DND-41 (cell line): ENCODE data around the gene SH2D3C.

Source experiments
- ATAC-seq: fragments of 200-7000 bp; cut with Tn5 transposase; 3 replicates; pipeline ENCODE4 v1.9.1; 2021; ENCODE audit warnings: low read depth; ENCODE audit not compliant: insufficient read depth
- DNase-seq: peaks from one replicate; pipeline ENCODE4 v3.0.0-alpha.2; 2020
- H2AFZ ChIP-seq: 2 replicates; pipeline ENCODE4 v1.6.0; 2012; ENCODE audit warnings: low read depth, low read length
- H3K27ac ChIP-seq: 2 replicates; pipeline ENCODE4 v1.5.1; 2012; ENCODE audit warnings: low read length, inconsistent platforms
- H3K27me3 ChIP-seq: fragments of 200-600 bp; sonication (generic); 2 replicates; pipeline ENCODE4 v1.6.0; 2012; ENCODE audit warnings: low read length, mild to moderate bottlenecking, inconsistent platforms; ENCODE audit not compliant: insufficient read depth, poor library complexity
- H3K36me3 ChIP-seq: 2 replicates; pipeline ENCODE4 v1.5.1; 2012; ENCODE audit warnings: low read length, inconsistent platforms; ENCODE audit not compliant: insufficient read depth
- H3K4me1 ChIP-seq: 2 replicates; pipeline ENCODE4 v1.5.1; 2012; ENCODE audit warnings: mild to moderate bottlenecking, low read length; ENCODE audit not compliant: insufficient read depth
- H3K4me2 ChIP-seq: 2 replicates; pipeline ENCODE4 v1.6.0; 2012; ENCODE audit warnings: mild to moderate bottlenecking, moderate library complexity, low read length, inconsistent platforms; ENCODE audit not compliant: insufficient read depth
- H3K4me3 ChIP-seq, 2 experiments: fragments of 200-600 bp in 1 of 2; shearing (Covaris generic) in 1 of 2; 2 replicates each; pipeline ENCODE4 v1.5.1; 2012 to 2016; ENCODE audit warnings: inconsistent platforms in 2 of 2, low read length in 2 of 2, mild to moderate bottlenecking in 2 of 2, low read depth in 1 of 2, moderate library complexity in 1 of 2
- H3K79me2 ChIP-seq: 2 replicates; pipeline ENCODE4 v1.6.0; 2012; ENCODE audit warnings: low read length, inconsistent platforms; ENCODE audit not compliant: insufficient read depth
- H3K9ac ChIP-seq: 2 replicates; pipeline ENCODE4 v1.6.0; 2012; ENCODE audit warnings: low read depth, mild to moderate bottlenecking, inconsistent platforms, low read length, moderate library complexity
- H3K9me3 ChIP-seq: 2 replicates; pipeline ENCODE4 v1.5.1; 2012; ENCODE audit warnings: low read length, moderate library complexity, mild to moderate bottlenecking, inconsistent platforms; ENCODE audit not compliant: insufficient read depth, severe bottlenecking
- H4K20me1 ChIP-seq: 2 replicates; pipeline ENCODE4 v1.6.0; 2012; ENCODE audit warnings: low read length; ENCODE audit not compliant: insufficient read depth
- EZH2 ChIP-seq: IDR thresholded peaks from 3 replicates; pipeline ENCODE4 v1.6.1; 2012; ENCODE audit warnings: borderline replicate concordance, low read depth, mild to moderate bottlenecking, moderate library complexity, low read length, inconsistent platforms; ENCODE audit not compliant: severe bottlenecking
- TF ChIP-seq, protein P1 (sequence below): IDR thresholded peaks from 2 replicates; pipeline ENCODE4 v1.5.1; 2012; ENCODE audit warnings: borderline replicate concordance, low read length, moderate library complexity, mild to moderate bottlenecking; ENCODE audit not compliant: poor library complexity, severe bottlenecking; ENCODE audit errors: extremely low read depth

The SH2D3C gene

DNA sequence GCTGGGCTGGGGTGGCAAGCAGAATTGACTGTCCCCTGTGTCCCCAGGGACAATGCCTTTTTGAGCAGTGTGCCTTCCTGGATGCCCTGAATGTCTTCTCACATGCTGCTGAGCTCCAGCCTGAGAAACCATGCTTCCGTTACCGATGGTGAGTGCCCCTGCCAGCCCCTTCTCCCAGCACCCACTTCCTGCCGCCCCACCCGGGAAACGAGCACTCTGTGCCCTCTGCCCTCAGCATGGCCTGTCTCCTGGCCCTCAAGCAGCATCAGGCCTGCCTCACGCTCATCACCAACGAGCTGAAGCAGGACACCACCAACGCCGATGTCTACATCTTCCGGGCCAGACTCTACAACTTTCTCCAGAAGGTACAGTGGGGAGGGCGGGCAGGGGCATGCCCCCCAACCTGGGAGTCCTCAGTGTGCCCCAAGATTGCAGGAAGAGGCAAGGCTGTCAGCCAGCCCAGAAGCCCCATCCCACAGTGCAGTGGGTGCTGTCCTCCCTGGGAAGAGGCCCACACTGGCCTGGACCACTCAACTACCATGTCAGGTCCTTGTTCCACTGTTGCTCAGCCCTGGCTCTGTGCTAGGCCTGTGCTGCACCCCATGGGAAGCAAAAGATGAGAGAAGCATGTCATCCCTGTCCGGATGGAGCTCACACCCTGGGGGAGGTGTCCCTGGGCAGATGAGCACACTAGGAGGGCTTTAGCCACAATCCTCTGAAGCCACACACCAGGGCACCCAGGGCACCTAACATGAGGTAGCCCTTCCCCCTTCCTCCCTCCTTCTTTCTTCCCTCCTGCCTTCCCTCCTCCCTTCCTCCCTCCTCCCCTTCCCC, 58.2 kb downstream of the SH2D3C start:
- peak overlapping the region; percentile 78 for H3K27ac ChIP-seq

DNA sequence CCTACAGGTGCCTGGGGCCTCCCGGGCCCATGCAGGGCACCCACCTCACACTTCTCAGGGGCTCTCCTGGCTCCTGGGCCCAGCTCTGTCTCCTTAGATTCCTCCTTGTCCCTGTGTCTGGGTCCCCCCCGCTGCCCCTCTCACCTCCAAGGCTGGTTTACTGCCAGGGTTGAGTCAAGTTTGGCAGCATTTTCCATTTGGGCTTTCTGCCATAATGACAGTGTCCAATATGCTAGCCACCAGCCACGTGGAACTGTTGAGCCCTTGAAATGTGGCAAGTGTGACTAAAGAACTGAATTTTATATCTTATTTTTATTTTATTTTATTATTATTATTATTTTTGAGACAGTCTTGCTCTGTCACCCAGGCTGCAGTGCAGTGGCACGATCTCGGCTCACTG, 60.7 kb downstream of the SH2D3C start:
- Histone ChIP-seq H4K20me1 (no peaks in the 10 kb centered on the region; the same call in 1 of the 2 replicates), H3K9me3 (no peaks in the 10 kb centered on the region), H3K9ac (no peak overlapping the region), H2AFZ (no peak overlapping the region), H3K4me3 (no peak overlapping the region), H3K36me3 (no peaks in the 10 kb centered on the region), H3K79me2 (no peaks in the 10 kb centered on the region), H3K4me1 (peaks cover 42% of the 10 kb centered on the region), H3K27ac (no peak overlapping the region), H3K27me3 (no peaks in the 10 kb centered on the region), H3K4me2 (no peak overlapping the region)
- ATAC-seq (no peak), DNase-seq (no peak)
- TF ChIP-seq, protein P1, sequence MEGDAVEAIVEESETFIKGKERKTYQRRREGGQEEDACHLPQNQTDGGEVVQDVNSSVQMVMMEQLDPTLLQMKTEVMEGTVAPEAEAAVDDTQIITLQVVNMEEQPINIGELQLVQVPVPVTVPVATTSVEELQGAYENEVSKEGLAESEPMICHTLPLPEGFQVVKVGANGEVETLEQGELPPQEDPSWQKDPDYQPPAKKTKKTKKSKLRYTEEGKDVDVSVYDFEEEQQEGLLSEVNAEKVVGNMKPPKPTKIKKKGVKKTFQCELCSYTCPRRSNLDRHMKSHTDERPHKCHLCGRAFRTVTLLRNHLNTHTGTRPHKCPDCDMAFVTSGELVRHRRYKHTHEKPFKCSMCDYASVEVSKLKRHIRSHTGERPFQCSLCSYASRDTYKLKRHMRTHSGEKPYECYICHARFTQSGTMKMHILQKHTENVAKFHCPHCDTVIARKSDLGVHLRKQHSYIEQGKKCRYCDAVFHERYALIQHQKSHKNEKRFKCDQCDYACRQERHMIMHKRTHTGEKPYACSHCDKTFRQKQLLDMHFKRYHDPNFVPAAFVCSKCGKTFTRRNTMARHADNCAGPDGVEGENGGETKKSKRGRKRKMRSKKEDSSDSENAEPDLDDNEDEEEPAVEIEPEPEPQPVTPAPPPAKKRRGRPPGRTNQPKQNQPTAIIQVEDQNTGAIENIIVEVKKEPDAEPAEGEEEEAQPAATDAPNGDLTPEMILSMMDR: no peak
- no peak for TF ChIP-seq EZH2

More for the DNA sequence above, 58.2 kb downstream of the SH2D3C start:
- peak overlapping the region; percentile 11; the same call in 1 of the 2 replicates for H3K4me2 ChIP-seq
- DNase-seq (peak; percentile 77), ATAC-seq (peak; percentile 60)
- H3K36me3 ChIP-seq: no peaks in the 10 kb centered on the region
- H3K9ac ChIP-seq: peak overlapping the region; percentile 34
- no peaks in the 10 kb centered on the region for H4K20me1 ChIP-seq
- H2AFZ ChIP-seq: 0 out of 2 replicates have a peak overlapping the region, but pooled peaks have one; percentile 0
- H3K4me1 ChIP-seq: peaks cover 30% of the 10 kb centered on the region
- no peaks in the 10 kb centered on the region for H3K9me3 ChIP-seq
- H3K79me2 ChIP-seq: no peaks in the 10 kb centered on the region
- no peak for TF ChIP-seq EZH2
- TF ChIP-seq, protein P1: no peak
- H3K27me3 ChIP-seq: no peaks in the 10 kb centered on the region
- H3K4me3 ChIP-seq: no peak overlapping the region

DNA sequence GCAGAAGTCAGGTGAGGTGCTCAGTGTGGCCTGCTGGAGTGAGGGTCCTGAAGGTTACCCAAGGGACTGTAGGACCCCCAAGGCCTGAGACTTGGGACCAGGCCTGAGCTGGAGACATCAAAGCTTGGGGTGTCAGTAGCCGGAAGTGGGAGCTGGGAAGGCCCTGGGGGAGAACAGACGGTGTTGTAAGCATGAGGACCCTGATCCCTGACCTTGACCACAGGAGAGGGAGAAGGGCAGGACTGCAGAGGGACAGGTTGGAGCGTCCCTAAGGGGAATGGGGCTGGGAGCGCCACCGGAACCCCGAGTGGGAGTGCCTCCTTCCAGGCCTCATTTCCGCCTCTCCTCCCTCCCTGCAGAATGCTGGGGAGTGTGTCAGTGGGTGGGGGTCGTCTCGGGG, 62.1 kb downstream of the SH2D3C start:
- H3K36me3 ChIP-seq: no peaks in the 10 kb centered on the region
- H2AFZ ChIP-seq: no peak overlapping the region
- DNase-seq: no peak
- no peaks in the 10 kb centered on the region for H3K79me2 ChIP-seq
- peak overlapping the region; percentile 60; the same call in 1 of the 2 replicates for H3K9ac ChIP-seq
- peaks cover 50% of the 10 kb centered on the region for H3K4me1 ChIP-seq
- no peaks in the 10 kb centered on the region for H3K27me3 ChIP-seq
- TF ChIP-seq, protein P1: no peak
- no peak for TF ChIP-seq EZH2
- H3K9me3 ChIP-seq: no peaks in the 10 kb centered on the region
- no peak for ATAC-seq
- peak overlapping the region; percentile 77 for H3K4me2 ChIP-seq
- peak overlapping the region; percentile 44 to 77; a peak in 3 of 4 replicates for H3K4me3 ChIP-seq
- peaks cover 12% of the 10 kb centered on the region for H4K20me1 ChIP-seq
- no peak overlapping the region for H3K27ac ChIP-seq
